H9 (cell line): Measurements from ENCODE around the gene NARS2. TPM values are rescaled to one million over a fixed set of nuclear protein-coding genes. Genes with fewer than 3 reads are reported as not detected.

Experiments used
- DNase-seq: peaks from one replicate; pipeline ENCODE4 v3.0.0-alpha.2; 2017
- H2AFZ ChIP-seq: one replicate; pipeline ENCODE4 v1.6.1; 2013; ENCODE audit warnings: mild to moderate bottlenecking, low read length, control low read depth, moderate library complexity
- H2AK5ac ChIP-seq: 2 replicates; pipeline ENCODE4 v1.6.1; 2013; ENCODE audit warnings: low read length, control low read depth, mixed read lengths; ENCODE audit not compliant: insufficient read length
- H2BK120ac ChIP-seq: one replicate; pipeline ENCODE4 v1.6.1; 2013; ENCODE audit warnings: low read depth, mild to moderate bottlenecking, low read length, control low read depth, inconsistent platforms; ENCODE audit not compliant: poor library complexity, severe bottlenecking
- H2BK12ac ChIP-seq: 2 replicates; pipeline ENCODE4 v1.6.1; 2013; ENCODE audit warnings: low read length, control low read depth, mixed read lengths, low read depth; ENCODE audit not compliant: insufficient read length
- H2BK15ac ChIP-seq: 2 replicates; pipeline ENCODE4 v1.6.1; 2013; ENCODE audit warnings: low read depth, low read length, control low read depth
- H2BK20ac ChIP-seq: one replicate; pipeline ENCODE4 v1.6.1; 2013; ENCODE audit warnings: low read depth, mild to moderate bottlenecking, low read length, control low read depth, inconsistent platforms; ENCODE audit not compliant: poor library complexity, severe bottlenecking
- H2BK5ac ChIP-seq: 2 replicates; pipeline ENCODE4 v1.6.1; 2013; ENCODE audit warnings: low read length, control low read depth, mixed read lengths; ENCODE audit not compliant: insufficient read length
- H3K14ac ChIP-seq: 2 replicates; pipeline ENCODE4 v1.6.1; 2013; ENCODE audit warnings: low read length, control low read depth; ENCODE audit not compliant: insufficient read depth
- H3K18ac ChIP-seq: 2 replicates; pipeline ENCODE4 v1.6.1; 2013; ENCODE audit warnings: low read depth, mild to moderate bottlenecking, mixed read lengths, low read length, control low read depth; ENCODE audit not compliant: insufficient read length
- H3K23ac ChIP-seq: 2 replicates; pipeline ENCODE4 v1.6.1; 2013; ENCODE audit warnings: low read length, control low read depth, mixed read lengths, low read depth; ENCODE audit not compliant: insufficient read length
- H3K23me2 ChIP-seq: 2 replicates; pipeline ENCODE4 v1.6.1; 2013; ENCODE audit warnings: low read depth, mild to moderate bottlenecking, mixed read lengths, low read length, control low read depth; ENCODE audit not compliant: insufficient read length, poor library complexity, severe bottlenecking
- H3K27ac ChIP-seq: 2 replicates; pipeline ENCODE4 v1.5.1; 2013; ENCODE audit warnings: low read length, control low read depth, mixed read lengths, low read depth; ENCODE audit not compliant: insufficient read length
- H3K27me3 ChIP-seq: 2 replicates; pipeline ENCODE4 v1.6.1; 2013; ENCODE audit warnings: low read length, control low read depth, inconsistent platforms; ENCODE audit not compliant: insufficient read depth
- H3K4ac ChIP-seq: 2 replicates; pipeline ENCODE4 v1.6.1; 2013; ENCODE audit warnings: low read depth, mild to moderate bottlenecking, control low read depth, inconsistent platforms, low read length, moderate library complexity
- H3K4me1 ChIP-seq: 2 replicates; pipeline ENCODE4 v1.6.1; 2013; ENCODE audit warnings: low read length, control low read depth, inconsistent platforms; ENCODE audit not compliant: insufficient read depth
- H3K4me2 ChIP-seq: 2 replicates; pipeline ENCODE4 v1.6.1; 2013; ENCODE audit warnings: low read length, control low read depth, mixed read lengths; ENCODE audit not compliant: insufficient read length, insufficient read depth
- H3K56ac ChIP-seq: 2 replicates; pipeline ENCODE4 v1.6.1; 2013; ENCODE audit warnings: low read depth, mild to moderate bottlenecking, mixed read lengths, low read length, control low read depth; ENCODE audit not compliant: insufficient read length
- H3K79me1 ChIP-seq: 2 replicates; pipeline ENCODE4 v1.6.1; 2013; ENCODE audit warnings: low read depth, mild to moderate bottlenecking, moderate library complexity, low read length, control low read depth, inconsistent platforms; ENCODE audit not compliant: insufficient read depth, poor library complexity, severe bottlenecking
- H3K79me2 ChIP-seq: 2 replicates; pipeline ENCODE4 v1.6.1; 2013; ENCODE audit warnings: low read length, control low read depth, inconsistent platforms; ENCODE audit not compliant: insufficient read depth
- H3K9ac ChIP-seq: 2 replicates; pipeline ENCODE4 v1.6.1; 2013; ENCODE audit warnings: low read length, control low read depth, mixed read lengths; ENCODE audit not compliant: insufficient read length; ENCODE audit errors: extremely low read depth
- H3K9me3 ChIP-seq: one replicate; pipeline ENCODE4 v1.6.1; 2013; ENCODE audit warnings: low read depth, low read length, inconsistent platforms; ENCODE audit not compliant: control insufficient read depth
- H3T11ph ChIP-seq: one replicate; pipeline ENCODE4 v1.6.1; 2013; ENCODE audit warnings: mild to moderate bottlenecking, low read length, control low read depth, inconsistent platforms
- H4K20me1 ChIP-seq: one replicate; pipeline ENCODE4 v1.6.1; 2013; ENCODE audit not compliant: control insufficient read depth, insufficient read length, insufficient read depth
- H4K5ac ChIP-seq: 2 replicates; pipeline ENCODE4 v1.6.1; 2013; ENCODE audit warnings: low read depth, mild to moderate bottlenecking, mixed read lengths, low read length, control low read depth; ENCODE audit not compliant: insufficient read length
- H4K8ac ChIP-seq: replicated peaks from 2 replicates; pipeline ENCODE4 v1.6.1; 2013; ENCODE audit warnings: low read length, control low read depth, mixed read lengths, low read depth; ENCODE audit not compliant: insufficient read length
- H4K91ac ChIP-seq: 2 replicates; pipeline ENCODE4 v1.6.1; 2013; ENCODE audit warnings: low read depth, mild to moderate bottlenecking, moderate library complexity, mixed read lengths, low read length, control low read depth; ENCODE audit not compliant: insufficient read length
- H3K27ac Mint-ChIP-seq, 3 experiments: 2 replicates in 2 of 3; 3 replicates in 1 of 3; pipeline ENCODE4 v1.8.0; 2020 to 2021; ENCODE audit warnings: mixed read lengths in 3 of 3, mild to moderate bottlenecking in 1 of 3, moderate library complexity in 1 of 3
- H3K27me3 Mint-ChIP-seq: 2 replicates; pipeline ENCODE4 v1.8.0; 2021; ENCODE audit warnings: low read depth, mild to moderate bottlenecking, moderate library complexity, mixed read lengths
- H3K36me3 Mint-ChIP-seq, 3 experiments: 2 replicates in 2 of 3; 3 replicates in 1 of 3; pipeline ENCODE4 v1.8.0; 2020 to 2021; ENCODE audit warnings: low read depth in 3 of 3, mixed read lengths in 3 of 3; ENCODE audit not compliant: insufficient read depth in 1 of 3
- H3K4me1 Mint-ChIP-seq, 2 experiments: 2 replicates each; pipeline ENCODE4 v1.8.0; 2020; ENCODE audit warnings: mixed read lengths in 2 of 2
- H3K4me3 Mint-ChIP-seq, 2 experiments: 2 replicates in 1 of 2; 3 replicates in 1 of 2; pipeline ENCODE4 v1.8.0; 2020 to 2021; ENCODE audit warnings: mild to moderate bottlenecking in 2 of 2, mixed read lengths in 2 of 2, moderate library complexity in 1 of 2
- H3K9me3 Mint-ChIP-seq, 2 experiments: 2 replicates in 1 of 2; 3 replicates in 1 of 2; pipeline ENCODE4 v1.8.0; 2020; ENCODE audit warnings: mild to moderate bottlenecking in 2 of 2, mixed read lengths in 2 of 2, moderate library complexity in 1 of 2
- CTCF ChIP-seq: fragments of 200-600 bp; sonication (generic); conservative IDR thresholded peaks from 3 replicates; pipeline ENCODE4 v1.8.0; 2021; ENCODE audit warnings: antibody characterized with exemption, mild to moderate bottlenecking
- WGBS: extraction: QIAGEN DNeasy Blood & Tissue Kit; methylation state at CpG from one replicate; pipeline ENCODE4 v1.1.7; 2013; ENCODE audit warnings: missing lambda C conversion rate, low lambda C conversion rate, mixed read lengths; ENCODE audit not compliant: insufficient read length; ENCODE audit errors: extremely low coverage; 5-methylcytosine and 5-hydroxymethylcytosine counted together
- total RNA-seq: library from RNA; stranded (reverse); gene quantifications from 2 replicates; pipeline ENCODE4 v1.2.1, GENCODE V29; 2021

Gene NARS2
- total RNA-seq, 1 experiment from 2014 or later, result 29.7 TPM

GRCh38 chr11:78540256-78540655 lies 34.4 kb downstream of the NARS2 start:
- Histone ChIP-seq H3K4me1 (no peaks in the 10 kb centered on the region), H2BK5ac (no peak overlapping the region), H2BK15ac (no peak overlapping the region), H2AFZ (no peak overlapping the region), H4K20me1 (no peaks in the 10 kb centered on the region), H3K18ac (no peak overlapping the region), H3T11ph (no peak overlapping the region), H3K9ac (no peak overlapping the region), H4K91ac (no peak overlapping the region), H4K5ac (no peak overlapping the region), H3K79me2 (0 out of 2 replicates have a peak, but pooled peaks cover 2% of the 10 kb centered on the region), H3K23ac (no peak overlapping the region), H3K56ac (no peak overlapping the region), H3K27ac (no peak overlapping the region), H2BK20ac (no peak overlapping the region), H3K4me2 (no peak overlapping the region), H3K4ac (no peak overlapping the region), H2BK12ac (no peak overlapping the region), H2BK120ac (no peak overlapping the region), H2AK5ac (no peak overlapping the region), H3K27me3 (no peaks in the 10 kb centered on the region), H3K79me1 (no peaks in the 10 kb centered on the region), H3K9me3 (no peaks in the 10 kb centered on the region), H4K8ac (no peak overlapping the region), H3K23me2 (no peaks in the 10 kb centered on the region), H3K14ac (no peak overlapping the region)
- TF ChIP-seq CTCF, result no peak
- WGBS, result no CpG with 5 or more reads among the region's 2 CpGs
- no peaks in the 10 kb centered on the region; a peak in 2 of 5 replicates for H3K9me3 Mint-ChIP-seq
- H3K4me3 Mint-ChIP-seq, result no peak overlapping the region
- H3K27ac Mint-ChIP-seq, result no peak overlapping the region
- no peaks in the 10 kb centered on the region; a peak in 1 of 4 replicates for H3K4me1 Mint-ChIP-seq
- peaks cover 19 to 31% (median 27%) of the 10 kb centered on the region in 3 experiments; a peak in 6 of 7 replicates for H3K36me3 Mint-ChIP-seq
- no peak for DNase-seq
- no peaks in the 10 kb centered on the region for H3K27me3 Mint-ChIP-seq
